ENCODE results near the gene CMIP.
A peak's percentile ranks its signal among the peaks of the same experiment; 100 is the strongest.

The CMIP gene

GRCh38 chr16:81448154-81449131 is 3.8 kb downstream of the CMIP start:
- DNase-seq, result no peak

DNA sequence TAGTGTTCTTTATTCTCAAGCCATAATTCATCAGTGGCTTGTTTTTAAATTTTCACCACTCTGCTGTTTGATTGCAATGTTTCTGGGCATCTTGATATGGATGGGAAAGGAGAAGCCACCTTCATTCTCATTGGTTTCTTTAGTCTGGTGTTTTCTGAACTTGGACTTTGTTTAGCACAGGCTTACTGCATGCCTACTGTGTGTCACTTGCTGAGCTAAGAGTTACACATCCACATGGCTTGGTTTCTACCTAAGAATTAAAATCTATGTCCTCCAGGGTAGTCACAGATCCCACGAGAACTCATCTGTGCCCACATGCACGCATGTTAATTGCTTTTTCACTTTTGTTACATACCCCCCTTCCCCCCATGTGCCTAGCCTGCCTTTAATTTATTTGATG is 4.6 kb downstream of the CMIP start:
- no peak for DNase-seq

DNA sequence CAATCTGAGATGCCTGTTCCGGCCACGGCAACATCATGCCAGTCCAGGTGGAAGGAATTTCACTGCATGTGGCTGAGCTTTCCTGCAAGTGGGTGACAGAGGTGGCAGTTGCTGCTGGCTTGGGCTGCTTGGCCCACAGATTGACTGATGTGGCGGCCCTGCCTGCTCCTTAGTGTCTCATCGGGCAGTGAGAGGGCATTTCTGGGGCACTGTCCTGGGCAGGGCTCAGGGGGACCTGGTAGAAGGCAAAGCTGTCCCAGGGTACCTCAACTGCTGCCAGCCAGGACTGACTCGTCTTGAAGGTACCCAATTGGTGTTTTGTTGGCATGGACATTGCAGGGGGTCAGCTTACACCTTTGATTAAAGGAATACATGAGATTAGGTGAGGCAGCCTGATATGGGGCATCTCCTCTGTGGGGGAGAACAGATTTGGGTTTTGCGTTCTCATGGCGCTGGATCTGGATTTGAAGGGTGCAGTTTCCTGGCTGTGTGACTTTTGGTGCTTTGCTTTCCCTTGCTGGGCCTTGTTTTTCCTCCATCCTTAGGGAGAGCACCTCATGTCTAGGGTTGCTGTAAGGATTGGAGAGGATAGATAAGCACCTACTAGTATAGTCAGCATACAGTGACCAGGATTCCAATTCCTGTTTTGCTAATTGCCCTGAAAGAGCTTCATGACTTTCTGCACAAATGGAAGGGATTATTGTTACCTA is 5.4 kb downstream of the CMIP start:
- DNase-seq, result no peak

DNA sequence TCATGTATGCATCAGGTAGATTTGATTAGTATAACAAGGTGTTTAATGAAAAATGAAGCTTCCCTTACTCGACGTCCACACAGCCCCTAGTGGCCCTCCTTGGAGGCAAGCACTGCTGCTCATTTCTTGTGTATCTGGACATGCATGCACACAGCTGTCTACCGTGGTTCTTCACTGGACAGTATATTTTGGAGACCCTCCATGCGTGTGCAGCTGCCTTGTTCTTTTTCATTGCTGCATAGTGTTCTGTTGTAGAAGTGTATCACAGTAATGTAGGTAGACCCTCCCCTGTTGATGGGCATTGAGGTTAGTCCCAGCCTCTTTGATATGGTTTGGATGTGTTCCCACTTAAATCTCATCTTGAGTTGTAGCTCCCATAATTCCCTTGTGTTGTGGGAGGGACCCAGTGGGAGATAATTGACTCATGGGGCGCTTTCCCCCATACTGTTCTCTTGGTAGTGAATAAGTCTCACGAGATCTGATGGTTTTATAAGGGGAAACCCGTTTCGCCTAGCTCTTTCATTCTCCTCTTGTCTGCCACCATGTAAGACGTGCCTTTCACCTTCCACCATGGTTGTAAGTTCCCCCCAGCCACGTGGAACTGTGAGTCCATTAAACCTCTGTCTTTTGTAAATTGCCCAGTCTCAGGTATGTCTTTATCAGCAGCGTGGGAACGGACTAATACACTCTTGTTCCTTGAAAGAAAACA is 6.3 kb downstream of the CMIP start:
- DNase-seq, result no peak

- peak; percentile 55 to 63 for DNase-seq
Observed at GRCh38 chr16:81451753-81452680, 7.4 kb downstream of the CMIP start.

GRCh38 chr16:81453091-81453728 is 8.6 kb downstream of the CMIP start:
- DNase-seq, result no peak

- DNase-seq, result no peak
Observed at GRCh38 chr16:81454044-81454443, 9.4 kb downstream of the CMIP start.

DNA sequence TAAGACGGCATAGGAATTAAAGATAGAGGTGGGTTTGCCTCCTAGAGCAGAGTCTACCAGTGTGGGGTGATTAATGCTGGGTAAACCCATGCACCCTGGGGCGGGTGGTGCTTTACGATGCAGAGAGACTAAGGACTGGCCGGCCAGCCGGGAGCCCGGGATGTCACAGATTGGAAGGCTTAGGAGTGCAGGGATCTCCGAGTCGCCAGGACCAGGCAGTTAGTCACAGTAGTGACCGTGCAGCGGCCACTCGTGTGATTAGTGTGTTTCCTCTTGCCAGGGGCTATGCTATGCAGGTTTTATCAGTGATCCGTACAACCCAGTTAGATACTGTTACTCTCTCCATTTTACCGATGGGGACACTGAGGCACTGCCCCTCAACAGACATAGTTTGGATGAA is 10.4 kb downstream of the CMIP start:
- no peak for DNase-seq

- DNase-seq, result no peak
Observed at GRCh38 chr16:81455720-81456494, 11.3 kb downstream of the CMIP start.

- no peak for DNase-seq
Observed at GRCh38 chr16:81456523-81457325, 12.1 kb downstream of the CMIP start.

DNA sequence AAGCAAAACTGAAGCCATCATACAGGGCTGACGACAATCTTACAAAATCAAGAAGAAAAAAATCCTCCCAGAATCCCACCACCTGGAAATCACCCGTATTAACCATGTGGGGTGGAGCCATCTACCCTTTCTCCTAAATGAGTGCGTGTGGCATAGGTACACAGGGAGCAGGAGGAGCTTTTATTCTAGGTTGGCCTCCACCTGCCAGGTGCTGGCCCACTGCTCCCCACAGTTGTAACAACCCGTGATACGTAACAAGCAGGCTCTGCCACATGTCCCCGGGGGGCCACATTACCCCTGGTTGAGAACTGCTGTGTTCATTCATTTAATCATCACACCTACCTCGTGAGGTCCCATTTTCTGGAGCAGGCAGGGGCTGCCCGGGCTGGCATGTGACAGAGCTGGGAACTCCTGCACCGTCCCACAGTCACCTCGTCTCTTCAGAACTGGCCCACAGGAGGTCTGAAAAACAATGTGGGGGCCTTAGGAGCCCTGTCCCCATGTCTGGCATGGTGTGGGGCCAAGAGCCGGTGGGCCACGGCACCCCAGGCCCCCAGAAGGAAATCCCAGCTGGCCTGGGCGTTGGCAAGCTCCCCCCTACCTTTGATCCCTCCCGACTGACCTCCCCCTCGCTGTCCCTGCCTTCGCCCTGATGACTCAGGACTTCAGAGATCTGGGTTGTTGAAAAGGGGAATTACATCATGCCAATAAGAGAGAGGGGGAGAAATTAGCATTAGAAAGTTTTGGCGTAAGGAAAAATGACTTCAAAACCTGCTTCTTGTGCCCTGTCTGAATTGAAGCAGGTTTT is 12.9 kb downstream of the CMIP start:
- no peak for DNase-seq

DNA sequence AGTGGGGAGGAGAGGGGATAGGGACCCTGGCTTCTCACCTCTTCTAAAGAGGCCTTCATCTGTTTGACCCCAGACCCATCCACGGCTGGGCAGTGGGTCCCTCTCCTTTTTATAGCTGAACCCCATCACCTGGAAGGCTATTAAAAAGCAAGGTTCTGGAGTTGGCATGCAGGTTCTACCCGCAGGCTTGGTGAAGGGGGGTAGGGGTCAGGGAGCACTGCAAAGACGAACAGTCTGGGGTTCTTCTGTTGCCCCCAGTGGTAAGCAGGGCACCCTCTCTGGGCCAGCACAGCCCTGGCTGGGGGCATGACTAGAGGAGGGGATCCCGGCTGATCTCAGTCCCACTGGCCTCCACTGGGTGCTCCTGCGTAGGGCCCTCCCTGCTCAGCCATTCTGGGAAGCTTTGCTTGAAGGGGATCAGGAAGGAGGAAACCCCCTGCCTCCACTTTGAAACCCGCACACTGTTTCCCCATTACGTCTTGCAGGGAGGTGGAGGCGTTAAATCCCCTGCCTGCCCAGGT is 13.6 kb downstream of the CMIP start:
- DNase-seq, result no peak

- DNase-seq, result no peak
Observed at GRCh38 chr16:81458827-81459598, 14.4 kb downstream of the CMIP start.

- DNase-seq, result no peak
Observed at GRCh38 chr16:81460075-81460474, 15.5 kb downstream of the CMIP start.

GRCh38 chr16:81461243-81461642 is 16.6 kb downstream of the CMIP start:
- no peak for DNase-seq

GRCh38 chr16:81461766-81462165 is 17.2 kb downstream of the CMIP start:
- no peak for DNase-seq

- no peak for DNase-seq
Observed at GRCh38 chr16:81462683-81463082, 18.1 kb downstream of the CMIP start.

DNA sequence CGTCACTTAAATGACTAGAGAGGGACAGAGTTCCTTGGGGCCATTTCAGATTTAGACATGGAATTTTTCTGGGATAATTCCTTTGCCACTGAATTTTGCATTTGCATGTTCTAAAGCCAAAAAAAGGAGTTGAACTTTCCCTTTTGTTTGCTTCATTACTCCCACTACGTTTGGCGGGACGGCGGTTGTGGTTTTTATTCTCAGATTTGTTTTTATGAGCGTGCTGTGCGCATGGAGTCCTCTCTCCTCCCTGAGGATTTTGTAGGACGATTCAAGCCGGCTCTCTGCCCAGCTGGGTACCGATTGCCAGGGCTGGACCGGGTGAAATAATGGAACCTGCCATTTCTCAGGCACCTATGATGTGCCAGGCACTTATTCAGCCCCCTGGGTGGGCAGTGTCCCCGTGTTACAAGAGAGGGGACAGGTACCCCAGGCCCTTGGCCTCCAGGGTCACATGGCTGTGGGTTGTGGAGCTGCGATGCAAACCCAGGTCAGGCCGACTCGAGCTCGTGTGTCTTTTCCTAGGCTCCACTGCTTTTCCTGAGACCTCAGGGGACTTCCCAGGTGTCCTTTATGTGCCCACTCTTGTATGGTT is 18.8 kb downstream of the CMIP start:
- DNase-seq, result no peak
